Measurements from ENCODE around the gene PTPRE. TPM values are rescaled to one million over a fixed set of nuclear protein-coding genes. Genes with fewer than 3 reads are reported as not detected.

Gene PTPRE
- total RNA-seq, 4 donors from 2014 or later: 9.8 to 24.9 (median 22.7) TPM

- TF ChIP-seq CTCF (IDR thresholded peaks at IDR 0.05): no peak
- TF ChIP-seq POLR2A (IDR thresholded peaks at IDR 0.05): no peak
- no peak for DNase-seq
- Histone ChIP-seq H3K36me3 (no peaks in the 10 kb centered on the region), H3K4me1 (peaks cover 10 to 33% (median 12%) of the 10 kb centered on the region in 3 donors), H3K27me3 (no peaks in the 10 kb centered on the region), H3K9me3 (no peaks in the 10 kb centered on the region), H3K27ac (no peak overlapping the region), H3K4me3 (no peak overlapping the region)
- intact Hi-C loops (cut with DNase I): no loop called here
- WGBS, 2 donors: 74 to 81% methylated on average over 11 to 18 of the region's 18 CpGs
Measured at GRCh38 chr10:128043259-128044045, 136.5 kb downstream of the PTPRE start.

- Histone ChIP-seq H3K4me1 (peaks cover 13 to 40% (median 19%) of the 10 kb centered on the region in 3 donors), H3K36me3 (no peaks in the 10 kb centered on the region), H3K27me3 (no peaks in the 10 kb centered on the region), H3K27ac (no peak overlapping the region), H3K4me3 (no peak overlapping the region), H3K9me3 (no peaks in the 10 kb centered on the region)
- intact Hi-C loops (cut with DNase I): no loop called here
- DNase-seq: no peak
- no peak for TF ChIP-seq POLR2A (IDR thresholded peaks at IDR 0.05)
- TF ChIP-seq CTCF (IDR thresholded peaks at IDR 0.05): no peak
- WGBS, 2 donors: 78 to 92% methylated on average over 3 of the region's 3 CpGs
Measured at GRCh38 chr10:128044186-128044585, 137.3 kb downstream of the PTPRE start.

GRCh38 chr10:128044961-128045832 lies 138.3 kb downstream of the PTPRE start:
- Histone ChIP-seq H3K9me3 (no peaks in the 10 kb centered on the region), H3K36me3 (peaks cover 0 to 10% (median 4%) of the 10 kb centered on the region in 3 donors), H3K4me1 (peaks cover 13 to 50% (median 22%) of the 10 kb centered on the region in 3 donors), H3K27me3 (no peaks in the 10 kb centered on the region), H3K4me3 (no peak overlapping the region), H3K27ac (no peak overlapping the region)
- WGBS, 2 donors: 60 to 83% methylated on average over 1 to 6 of the region's 16 CpGs
- intact Hi-C loops (cut with DNase I): no loop called here
- no peak for DNase-seq
- TF ChIP-seq POLR2A (IDR thresholded peaks at IDR 0.05): no peak
- TF ChIP-seq CTCF (IDR thresholded peaks at IDR 0.05): no peak

- peaks cover 0 to 14% (median 4%) of the 10 kb centered on the region in 3 donors for H3K36me3 ChIP-seq
- 93 to 94% methylated on average over 4 to 5 of the region's 6 CpGs for WGBS, 2 donors
- no peaks in the 10 kb centered on the region for H3K9me3 ChIP-seq
- no peak for TF ChIP-seq POLR2A (IDR thresholded peaks at IDR 0.05)
- no peak for TF ChIP-seq CTCF (IDR thresholded peaks at IDR 0.05)
- peaks cover 13 to 56% (median 22%) of the 10 kb centered on the region in 3 donors for H3K4me1 ChIP-seq
- H3K27me3 ChIP-seq: no peaks in the 10 kb centered on the region
- no peak overlapping the region for H3K27ac ChIP-seq
- no peak overlapping the region for H3K4me3 ChIP-seq
- DNase-seq: no peak
- intact Hi-C loops (cut with DNase I): no loop called here
Measured at GRCh38 chr10:128045833-128046120, 138.9 kb downstream of the PTPRE start.
